HG03342 (cell line): ENCODE results near the gene BPIFB1.

Experiments
- ATAC-seq: cut with Tn5 transposase; IDR thresholded peaks from one replicate; pipeline ENCODE4 v1.9.1; 2021; ENCODE audit warnings: mild to moderate bottlenecking, moderate library complexity; ENCODE audit not compliant: unreplicated experiment

Gene BPIFB1

GRCh38 chr20:33272155-33272873 lies 10.7 kb upstream of the BPIFB1 start:
- ATAC-seq = no peak

GRCh38 chr20:33273117-33273851 lies 9.7 kb upstream of the BPIFB1 start:
- no peak for ATAC-seq

- ATAC-seq = no peak
Observed at GRCh38 chr20:33275215-33275614, 7.8 kb upstream of the BPIFB1 start.

- ATAC-seq = no peak
Observed at GRCh38 chr20:33275871-33276270, 7.1 kb upstream of the BPIFB1 start.

DNA sequence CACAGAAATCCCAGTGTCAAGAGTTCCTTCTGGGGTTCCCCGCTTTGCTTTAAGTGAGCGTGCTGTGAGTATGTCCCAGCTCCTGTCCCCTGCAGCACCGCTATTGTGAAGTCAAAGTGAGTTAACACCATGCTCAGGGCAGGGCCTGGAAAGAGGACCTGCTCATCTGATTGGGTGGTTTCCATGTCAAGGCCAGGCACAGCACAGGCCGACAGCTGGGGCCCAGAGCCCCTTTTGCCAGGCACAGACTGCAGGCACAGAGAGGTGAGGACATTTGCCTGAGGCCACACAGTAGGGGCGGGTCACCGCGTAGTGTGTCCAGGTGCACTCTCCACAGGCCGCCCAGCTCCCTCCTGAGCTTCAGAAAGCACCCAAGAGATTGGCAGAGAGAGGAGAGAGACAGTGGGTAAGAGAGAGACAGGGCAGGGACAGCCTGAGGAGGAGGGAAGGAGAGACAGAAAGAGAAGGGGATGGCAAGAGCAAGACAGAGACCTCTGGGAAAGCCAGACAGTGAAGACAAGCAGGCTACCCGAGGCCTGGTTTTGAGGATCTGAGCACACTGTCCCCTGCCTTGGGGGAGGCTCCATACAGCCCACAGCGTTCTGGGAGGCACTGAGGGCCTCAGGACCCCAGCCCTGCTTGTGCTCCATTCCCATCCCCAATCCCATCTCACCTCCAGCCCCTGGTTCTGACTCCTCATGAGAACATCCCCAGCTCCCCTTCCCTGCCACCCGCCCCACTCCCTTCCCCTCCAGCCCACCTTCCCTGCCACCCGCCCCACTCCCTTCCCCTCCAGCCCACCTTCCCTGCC lies 6.5 kb upstream of the BPIFB1 start:
- ATAC-seq = no peak

GRCh38 chr20:33277471-33278441 lies 5.3 kb upstream of the BPIFB1 start:
- ATAC-seq = no peak

- no peak for ATAC-seq
Observed at GRCh38 chr20:33278700-33279099, 4.3 kb upstream of the BPIFB1 start.

DNA sequence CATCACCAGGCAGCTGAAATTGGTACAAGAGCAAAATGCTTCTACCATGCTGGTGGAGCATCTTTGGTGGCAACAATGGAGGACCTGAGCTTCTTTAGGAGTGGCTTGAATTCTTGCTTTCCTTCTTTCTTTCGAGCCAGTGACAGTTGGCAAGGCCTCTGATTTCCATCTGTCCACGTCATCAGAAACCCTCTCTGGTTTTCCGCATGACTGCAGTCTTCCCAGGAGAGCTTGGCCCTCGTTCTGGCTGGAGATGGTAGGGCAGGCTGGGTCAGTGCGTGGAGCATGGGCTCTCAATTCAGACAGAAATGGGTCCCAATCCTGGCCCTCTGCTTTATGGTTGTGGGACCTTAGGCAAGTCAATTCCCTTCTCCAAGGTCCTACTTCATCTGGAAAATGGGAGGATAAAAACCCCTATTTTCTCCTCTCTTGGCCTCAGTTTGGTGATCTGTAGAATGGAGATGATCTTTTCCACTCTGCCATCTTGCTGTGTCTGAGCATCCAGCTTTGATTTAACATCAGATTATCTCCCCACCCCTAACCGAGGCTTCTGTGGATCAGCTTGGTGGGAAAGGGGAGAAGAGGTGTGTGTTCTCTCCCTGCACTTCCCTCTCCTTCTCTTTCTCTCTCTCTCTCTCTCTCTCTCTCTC lies 3.6 kb upstream of the BPIFB1 start:
- ATAC-seq = no peak

- ATAC-seq = no peak
Observed at GRCh38 chr20:33280000-33280680, 2.9 kb upstream of the BPIFB1 start.

GRCh38 chr20:33280775-33281174 lies 2.2 kb upstream of the BPIFB1 start:
- ATAC-seq = no peak

- ATAC-seq = no peak
Observed at GRCh38 chr20:33281550-33282146, 1.4 kb upstream of the BPIFB1 start.

- no peak for ATAC-seq
Observed at GRCh38 chr20:33282196-33282934, 649 bp upstream of the BPIFB1 start.

DNA sequence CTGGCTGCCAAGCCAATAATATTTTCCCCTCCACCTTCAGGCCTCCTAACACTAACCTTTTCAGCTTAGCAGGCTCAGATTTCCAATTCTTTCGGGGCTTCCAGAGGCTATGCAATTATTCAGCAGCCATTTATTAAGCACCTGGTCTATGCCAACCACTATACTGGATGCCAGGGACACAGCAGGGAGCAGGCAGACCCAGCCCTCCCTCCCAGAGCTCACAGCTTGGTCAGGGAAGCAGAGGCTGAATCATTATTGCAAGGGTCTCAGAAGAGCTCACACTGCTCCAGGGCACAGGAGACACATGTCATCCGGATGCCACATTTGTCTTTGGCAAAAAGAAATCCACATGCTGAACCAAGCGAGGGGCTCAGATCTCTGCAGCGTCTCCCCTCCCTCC lies 1.3 kb downstream of the BPIFB1 start:
- ATAC-seq = no peak

DNA sequence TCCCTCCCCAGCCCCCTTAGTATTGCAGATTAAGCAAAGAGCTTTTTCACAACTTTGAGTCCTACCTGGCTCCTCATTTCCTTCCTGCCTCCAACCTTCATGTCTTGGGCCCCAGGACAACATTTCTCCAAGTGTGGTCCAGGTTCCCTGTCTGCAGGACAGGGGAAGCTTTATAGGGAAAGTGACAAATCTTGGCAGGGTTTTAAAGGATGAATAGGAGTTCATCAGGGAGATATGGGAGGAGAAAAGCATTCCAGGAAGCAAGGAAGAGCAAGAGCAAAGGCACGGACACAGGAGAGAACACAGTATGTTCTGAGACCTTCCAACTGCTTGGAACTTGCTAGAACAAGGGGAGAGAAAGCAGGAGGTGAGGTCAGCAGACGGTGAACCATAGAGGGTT lies 1.9 kb downstream of the BPIFB1 start:
- no peak for ATAC-seq

- no peak for ATAC-seq
Observed at GRCh38 chr20:33285861-33286495, 3.0 kb downstream of the BPIFB1 start.

DNA sequence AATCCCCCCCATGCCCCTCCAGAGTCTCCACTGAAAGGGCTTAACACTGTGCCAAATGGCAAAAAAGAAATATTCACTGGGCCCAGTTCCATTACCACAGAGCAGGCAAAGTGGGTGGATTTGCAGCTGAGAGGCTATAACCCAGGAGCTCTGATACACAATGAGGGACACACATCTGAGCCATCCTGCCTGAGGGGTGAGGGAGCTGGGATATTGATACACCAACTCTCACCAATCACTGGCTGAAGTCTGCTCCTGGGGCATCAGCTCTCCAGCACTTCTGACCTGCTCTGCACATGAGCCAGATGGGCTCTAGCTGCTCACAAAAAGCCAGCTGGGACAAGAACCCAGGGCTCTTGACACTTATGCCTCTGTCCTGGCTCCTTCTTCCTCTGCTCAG lies 4.9 kb downstream of the BPIFB1 start:
- ATAC-seq = no peak

DNA sequence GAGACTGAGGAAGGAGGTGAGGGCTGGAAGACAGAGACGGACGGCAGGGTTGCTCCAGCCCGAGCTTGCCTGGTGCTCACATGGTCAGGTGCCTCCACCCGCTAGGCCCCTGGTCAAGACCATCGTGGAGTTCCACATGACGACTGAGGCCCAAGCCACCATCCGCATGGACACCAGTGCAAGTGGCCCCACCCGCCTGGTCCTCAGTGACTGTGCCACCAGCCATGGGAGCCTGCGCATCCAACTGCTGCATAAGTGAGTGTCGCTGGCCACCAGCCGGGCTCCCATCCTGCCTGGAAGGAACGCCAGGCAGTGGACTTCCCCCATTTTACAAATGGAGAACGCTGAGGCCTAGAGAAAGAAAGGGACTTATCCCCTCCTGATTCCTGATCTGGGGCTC lies 7.8 kb downstream of the BPIFB1 start:
- ATAC-seq = no peak

DNA sequence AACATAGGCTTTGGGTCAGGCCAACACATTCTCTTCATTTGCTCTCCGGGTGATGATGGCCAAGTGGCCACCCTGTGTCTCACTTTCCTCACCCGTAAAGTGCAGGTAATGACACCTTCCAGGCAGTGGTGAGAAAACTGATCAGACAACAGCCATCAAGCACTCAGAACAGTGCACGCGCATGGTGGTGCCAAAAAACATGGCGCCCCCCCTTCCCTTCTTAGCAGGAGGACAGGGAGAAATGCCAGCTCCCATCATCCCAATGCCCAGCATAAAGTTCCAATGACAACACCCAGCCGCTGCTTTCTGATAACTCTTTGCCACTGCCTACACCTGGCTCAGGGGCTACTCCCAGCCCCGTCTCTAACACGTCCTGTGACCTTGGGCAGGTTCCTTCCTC lies 8.4 kb downstream of the BPIFB1 start:
- no peak for ATAC-seq
